SU-DHL-6 (cell line): ENCODE data around the gene TOR1AIP1.

Source experiments
- H2AFZ ChIP-seq: fragments of 200-600 bp; sonication (generic); 2 replicates; pipeline ENCODE4 v1.6.1; 2014; ENCODE audit warnings: low read depth, mild to moderate bottlenecking, moderate library complexity, mixed read lengths, antibody characterized with exemption, low read length; ENCODE audit not compliant: severe bottlenecking
- H3F3A ChIP-seq: fragments of 200-600 bp; shearing (Covaris generic); 2 replicates; pipeline ENCODE4 v1.6.0; 2016; ENCODE audit warnings: antibody characterized with exemption, mild to moderate bottlenecking; ENCODE audit not compliant: insufficient read depth
- H3K27ac ChIP-seq: fragments of 200-600 bp; sonication (generic); 2 replicates; pipeline ENCODE4 v1.5.1; 2016; ENCODE audit warnings: low read depth, mild to moderate bottlenecking, low read length, moderate library complexity, mixed read lengths
- H3K27me3 ChIP-seq: fragments of 200-600 bp; sonication (generic), shearing (Covaris generic); 2 replicates; pipeline ENCODE4 v1.6.0; 2014; ENCODE audit warnings: mild to moderate bottlenecking, low read length
- H3K36me3 ChIP-seq: fragments of 200-600 bp; sonication (generic); 2 replicates; pipeline ENCODE4 v1.6.1; 2014; ENCODE audit warnings: mild to moderate bottlenecking, low read length, mixed read lengths
- H3K4me2 ChIP-seq: fragments of 300-600, 200-600 bp; shearing (Covaris generic), sonication (generic); 2 replicates; pipeline ENCODE4 v1.6.0; 2014; ENCODE audit warnings: low read length, low read depth, mild to moderate bottlenecking; ENCODE audit not compliant: poor library complexity, severe bottlenecking
- H3K4me3 ChIP-seq: fragments of 200-600 bp; sonication (generic); 2 replicates; pipeline ENCODE4 v1.5.1; 2014; ENCODE audit warnings: antibody characterized with exemption, low read length, mild to moderate bottlenecking, mixed read lengths; ENCODE audit not compliant: insufficient read depth, poor library complexity, severe bottlenecking
- H3K79me2 ChIP-seq: fragments of 200-600 bp; sonication (generic); 2 replicates; pipeline ENCODE4 v1.6.1; 2014; ENCODE audit warnings: mild to moderate bottlenecking, low read length, moderate library complexity; ENCODE audit not compliant: insufficient read depth
- H3K9ac ChIP-seq: fragments of 200-600 bp; sonication (generic); 2 replicates; pipeline ENCODE4 v1.7.0; 2014; ENCODE audit warnings: mild to moderate bottlenecking, low read length
- H3K9me2 ChIP-seq: fragments of 200-600 bp; sonication (generic); replicated peaks from 2 replicates; pipeline ENCODE4 v1.6.1; 2014; ENCODE audit warnings: low read length; ENCODE audit not compliant: insufficient read depth
- H3K9me3 ChIP-seq: fragments of 200-600 bp; sonication (generic); 2 replicates; pipeline ENCODE4 v1.6.1; 2014; ENCODE audit warnings: low read length, mixed read lengths; ENCODE audit not compliant: insufficient read depth
- H4K20me1 ChIP-seq: fragments of 200-600 bp; sonication (generic); 2 replicates; pipeline ENCODE4 v1.6.1; 2014; ENCODE audit warnings: low read depth, mild to moderate bottlenecking, antibody characterized with exemption, low read length, moderate library complexity, mixed read lengths
- CTCF ChIP-seq: fragments of 200-600 bp; sonication (generic); IDR thresholded peaks from one replicate; pipeline ENCODE4 v1.5.1; 2017; ENCODE audit warnings: antibody characterized with exemption, mild to moderate bottlenecking, low read length, moderate library complexity; ENCODE audit not compliant: insufficient read depth, poor library complexity, severe bottlenecking
- EZH2phosphoT487 ChIP-seq: fragments of 200-600 bp; sonication (generic), shearing (Covaris generic); conservative IDR thresholded peaks from 2 replicates; pipeline ENCODE4 v1.6.1; 2018; ENCODE audit warnings: mild to moderate bottlenecking, antibody characterized with exemption, low read length, moderate library complexity, mixed read lengths

TOR1AIP1 gene

GRCh38 chr1:179872558-179872957 is 9.5 kb upstream of the TOR1AIP1 start:
- H3K79me2 ChIP-seq = peaks cover 91% of the 10 kb centered on the region
- no peaks in the 10 kb centered on the region for H3K9me3 ChIP-seq
- no peaks in the 10 kb centered on the region for H3K27me3 ChIP-seq
- peaks cover 7% of the 10 kb centered on the region; the same call in 1 of the 2 replicates for H4K20me1 ChIP-seq
- H3K9ac ChIP-seq = no peak overlapping the region
- peaks cover 25% of the 10 kb centered on the region for H3F3A ChIP-seq
- H3K4me2 ChIP-seq = peak overlapping the region; percentile 38
- peaks cover 27% of the 10 kb centered on the region for H3K36me3 ChIP-seq
- H2AFZ ChIP-seq = no peak overlapping the region
- no peak overlapping the region for H3K4me3 ChIP-seq
- TF ChIP-seq CTCF = no peak
- H3K27ac ChIP-seq = peak overlapping the region; percentile 14; the same call in 1 of the 2 replicates
- no peaks in the 10 kb centered on the region for H3K9me2 ChIP-seq

- H3K79me2 ChIP-seq = peaks cover 82% of the 10 kb centered on the region
- H3K4me3 ChIP-seq = no peak overlapping the region
- H2AFZ ChIP-seq = no peak overlapping the region
- peaks cover 7% of the 10 kb centered on the region; the same call in 1 of the 2 replicates for H4K20me1 ChIP-seq
- TF ChIP-seq CTCF = no peak
- TF ChIP-seq EZH2phosphoT487 = no peak
- H3K9me3 ChIP-seq = no peaks in the 10 kb centered on the region
- H3K9me2 ChIP-seq = no peaks in the 10 kb centered on the region
- H3K9ac ChIP-seq = no peak overlapping the region
- no peaks in the 10 kb centered on the region for H3K27me3 ChIP-seq
- peaks cover 25% of the 10 kb centered on the region for H3F3A ChIP-seq
- no peak overlapping the region for H3K27ac ChIP-seq
- no peak overlapping the region for H3K4me2 ChIP-seq
- H3K36me3 ChIP-seq = peaks cover 22% of the 10 kb centered on the region
Observed at GRCh38 chr1:179873438-179873851, 8.6 kb upstream of the TOR1AIP1 start.

- Histone ChIP-seq H2AFZ (no peak overlapping the region), H3K9me3 (no peaks in the 10 kb centered on the region), H3K4me2 (peak overlapping the region; percentile 89), H3K27me3 (no peaks in the 10 kb centered on the region), H3F3A (peaks cover 17% of the 10 kb centered on the region), H4K20me1 (peaks cover 7% of the 10 kb centered on the region; the same call in 1 of the 2 replicates), H3K4me3 (peak overlapping the region; percentile 92), H3K36me3 (peaks cover 22% of the 10 kb centered on the region), H3K79me2 (peaks cover 68% of the 10 kb centered on the region), H3K27ac (peak overlapping the region; percentile 4; the same call in 1 of the 2 replicates), H3K9me2 (no peaks in the 10 kb centered on the region), H3K9ac (0 out of 2 replicates have a peak overlapping the region, but pooled peaks have one; percentile 61)
- TF ChIP-seq CTCF (no peak), EZH2phosphoT487 (no peak)
Observed at GRCh38 chr1:179875596-179876299, 6.3 kb upstream of the TOR1AIP1 start.
